ENCODE results near the gene SAA4. TPM values are rescaled to one million over a fixed set of nuclear protein-coding genes. Genes with fewer than 3 reads are reported as not detected.

Gene SAA4
- total and polyA plus RNA-seq, 2 experiments from 2014 or later = 0.20 TPM; not detected in 1

DNA sequence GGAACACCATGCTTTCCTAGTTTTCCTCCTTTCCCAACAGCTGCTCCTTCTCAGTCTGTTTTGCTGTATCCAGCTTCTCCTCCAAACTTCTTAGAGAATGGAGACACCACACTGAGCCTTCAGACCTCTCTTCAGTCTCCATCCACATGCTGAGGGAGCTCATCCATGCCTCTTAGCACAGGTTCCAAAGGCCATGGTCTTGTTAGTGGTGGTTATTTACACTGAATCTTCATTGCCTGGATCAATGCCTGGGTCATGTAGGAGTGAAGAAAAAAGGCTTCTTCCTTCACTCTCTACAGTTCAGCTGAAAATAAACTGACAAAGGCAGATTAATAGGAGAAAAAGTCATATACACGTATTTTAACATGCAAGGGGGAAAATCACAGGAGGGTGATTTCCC lies 3.1 kb upstream of the SAA4 start:
- Histone ChIP-seq H3K4me3 (no peak overlapping the region), H3K27ac (no peak overlapping the region), H3K4me1 (ENCODE audit: low read depth) (no peaks in the 10 kb centered on the region), H3K9me3 (ENCODE audit: low read depth) (no peaks in the 10 kb centered on the region), H3K36me3 (no peaks in the 10 kb centered on the region), H3K27me3 (peaks cover 18% of the 10 kb centered on the region)
- TF ChIP-seq, protein P1, sequence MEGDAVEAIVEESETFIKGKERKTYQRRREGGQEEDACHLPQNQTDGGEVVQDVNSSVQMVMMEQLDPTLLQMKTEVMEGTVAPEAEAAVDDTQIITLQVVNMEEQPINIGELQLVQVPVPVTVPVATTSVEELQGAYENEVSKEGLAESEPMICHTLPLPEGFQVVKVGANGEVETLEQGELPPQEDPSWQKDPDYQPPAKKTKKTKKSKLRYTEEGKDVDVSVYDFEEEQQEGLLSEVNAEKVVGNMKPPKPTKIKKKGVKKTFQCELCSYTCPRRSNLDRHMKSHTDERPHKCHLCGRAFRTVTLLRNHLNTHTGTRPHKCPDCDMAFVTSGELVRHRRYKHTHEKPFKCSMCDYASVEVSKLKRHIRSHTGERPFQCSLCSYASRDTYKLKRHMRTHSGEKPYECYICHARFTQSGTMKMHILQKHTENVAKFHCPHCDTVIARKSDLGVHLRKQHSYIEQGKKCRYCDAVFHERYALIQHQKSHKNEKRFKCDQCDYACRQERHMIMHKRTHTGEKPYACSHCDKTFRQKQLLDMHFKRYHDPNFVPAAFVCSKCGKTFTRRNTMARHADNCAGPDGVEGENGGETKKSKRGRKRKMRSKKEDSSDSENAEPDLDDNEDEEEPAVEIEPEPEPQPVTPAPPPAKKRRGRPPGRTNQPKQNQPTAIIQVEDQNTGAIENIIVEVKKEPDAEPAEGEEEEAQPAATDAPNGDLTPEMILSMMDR (IDR thresholded peaks at IDR 0.05; ENCODE audit: low read depth, low read length) = no peak
- DNase-seq (ENCODE audit: low read depth in 1 of 2, low spot score in 1 of 2) = no peak

DNA sequence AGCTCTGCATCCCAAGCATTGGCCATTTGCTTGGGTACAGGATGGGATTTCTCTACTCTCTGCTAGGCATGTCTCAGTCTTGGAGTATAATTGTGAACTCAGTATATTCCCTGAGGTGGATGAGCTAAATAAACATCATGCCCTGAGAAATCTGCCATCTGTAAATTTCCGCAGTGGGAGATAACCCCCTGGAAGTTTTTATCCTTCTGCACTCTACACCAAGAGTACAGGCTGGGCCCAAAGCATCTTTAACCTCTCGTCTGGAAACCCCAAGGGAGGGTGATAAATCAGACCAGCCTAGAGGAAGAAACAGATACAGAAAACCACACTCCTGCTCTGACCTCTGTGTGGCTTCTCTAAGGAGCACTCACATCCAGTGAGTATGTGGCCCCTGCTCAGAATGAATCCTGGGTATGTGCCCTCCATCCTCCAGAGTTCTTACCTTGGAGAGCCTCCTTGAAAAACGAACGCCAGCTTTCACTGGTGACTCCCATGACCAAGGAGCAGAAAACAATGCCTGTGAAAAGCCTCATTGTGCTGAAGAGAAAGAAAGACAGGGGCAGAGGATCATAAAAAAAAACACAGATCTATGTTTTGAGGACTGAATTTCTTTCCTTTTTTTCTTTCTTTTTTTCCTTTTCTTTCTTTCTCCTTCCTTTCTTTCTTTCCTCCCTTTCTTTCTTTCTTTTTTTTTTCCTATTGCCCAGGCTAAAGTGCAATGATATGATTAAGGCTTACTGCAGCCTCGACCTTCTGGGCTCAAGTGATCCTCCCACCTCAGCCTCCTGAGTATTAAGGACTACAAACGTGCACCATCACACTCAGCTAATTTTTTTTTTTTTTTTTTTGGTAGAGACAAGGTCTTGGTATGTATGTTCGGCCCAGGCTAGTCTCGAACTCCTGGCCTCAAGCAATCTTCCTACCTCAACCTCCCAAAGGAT lies 938 bp downstream of the SAA4 start:
- DNase-seq (ENCODE audit: low read depth in 1 of 2, low spot score in 1 of 2) = no peak
- no peaks in the 10 kb centered on the region for H3K36me3 ChIP-seq
- TF ChIP-seq, protein P1 (IDR thresholded peaks at IDR 0.05; ENCODE audit: low read depth, low read length) = no peak
- no peak overlapping the region for H3K4me3 ChIP-seq
- H3K27ac ChIP-seq = no peak overlapping the region
- H3K4me1 ChIP-seq (ENCODE audit: low read depth) = no peaks in the 10 kb centered on the region
- H3K9me3 ChIP-seq (ENCODE audit: low read depth) = no peaks in the 10 kb centered on the region
- H3K27me3 ChIP-seq = peaks cover 18% of the 10 kb centered on the region

DNA sequence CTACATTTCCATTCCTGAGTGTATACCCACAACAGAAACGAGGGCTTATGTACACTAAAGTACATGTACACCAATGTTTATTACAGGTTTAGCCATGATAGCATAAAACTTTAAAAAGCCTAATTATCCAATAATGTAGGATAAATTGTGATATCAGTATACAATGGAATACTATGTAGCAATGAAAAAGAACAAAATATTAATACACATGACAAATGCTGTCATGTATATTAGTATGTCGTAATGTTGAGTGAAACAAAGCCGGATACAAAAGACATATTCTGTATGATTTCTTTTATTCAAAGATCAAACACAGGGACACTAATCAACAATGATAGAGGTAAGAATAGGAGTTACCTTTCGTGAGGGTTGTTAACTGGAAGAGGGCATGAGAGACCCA lies 2.7 kb downstream of the SAA4 start:
- Histone ChIP-seq H3K4me3 (no peak overlapping the region), H3K27me3 (peaks cover 11% of the 10 kb centered on the region), H3K27ac (no peak overlapping the region), H3K4me1 (ENCODE audit: low read depth) (no peaks in the 10 kb centered on the region), H3K9me3 (ENCODE audit: low read depth) (no peaks in the 10 kb centered on the region), H3K36me3 (no peaks in the 10 kb centered on the region)
- TF ChIP-seq, protein P1 (IDR thresholded peaks at IDR 0.05; ENCODE audit: low read depth, low read length) = no peak
- DNase-seq (ENCODE audit: low read depth in 1 of 2, low spot score in 1 of 2) = no peak

- H3K4me1 ChIP-seq (ENCODE audit: low read depth) = no peaks in the 10 kb centered on the region
- H3K27me3 ChIP-seq = peaks cover 3% of the 10 kb centered on the region
- TF ChIP-seq, protein P1 (IDR thresholded peaks at IDR 0.05; ENCODE audit: low read depth, low read length) = no peak
These were observed 5.7 kb downstream of the SAA4 start for GRCh38 chr11:18230859-18231258.

DNA sequence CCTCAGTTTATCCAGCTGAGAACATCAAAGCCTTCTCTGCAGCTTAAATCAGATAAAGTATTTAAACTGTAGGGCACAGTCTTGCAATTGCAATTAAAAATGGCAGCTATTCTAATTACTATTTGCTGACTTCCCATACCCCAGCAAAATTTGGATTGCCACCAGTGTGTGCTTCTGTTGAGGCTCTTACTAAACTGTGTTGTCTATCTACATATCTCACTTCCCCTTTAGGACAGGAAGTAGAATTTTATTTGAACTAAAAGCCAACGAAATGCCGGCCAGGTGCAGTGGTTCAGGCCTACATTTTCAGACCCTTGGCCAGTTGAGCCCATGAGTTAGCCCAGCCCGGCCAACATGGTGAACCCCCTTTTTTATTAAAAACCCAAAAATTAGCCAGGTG lies 7.1 kb downstream of the SAA4 start:
- H3K9me3 ChIP-seq (ENCODE audit: low read depth) = no peaks in the 10 kb centered on the region
- no peak for DNase-seq (ENCODE audit: low read depth in 1 of 2, low spot score in 1 of 2)
- H3K4me3 ChIP-seq = no peak overlapping the region
- TF ChIP-seq, protein P1 (IDR thresholded peaks at IDR 0.05; ENCODE audit: low read depth, low read length) = no peak
- H3K36me3 ChIP-seq = no peaks in the 10 kb centered on the region
- H3K27ac ChIP-seq = no peak overlapping the region
- no peaks in the 10 kb centered on the region for H3K4me1 ChIP-seq (ENCODE audit: low read depth)
- peaks cover 3% of the 10 kb centered on the region for H3K27me3 ChIP-seq

More at GRCh38 chr11:18230859-18231258, 5.7 kb downstream of the SAA4 start:
- no peak overlapping the region for H3K27ac ChIP-seq
- DNase-seq (ENCODE audit: low read depth in 1 of 2, low spot score in 1 of 2) = no peak
- no peaks in the 10 kb centered on the region for H3K9me3 ChIP-seq (ENCODE audit: low read depth)
- H3K36me3 ChIP-seq = no peaks in the 10 kb centered on the region
- H3K4me3 ChIP-seq = no peak overlapping the region
